Effector CD8-positive, alpha-beta T cell (primary cell): ENCODE results near the gene SEC61A2.
"Not testable (repeated sequence)": the region's sequence is repeated elsewhere in the genome, so short reads cannot be mapped to it uniquely, and the experiment has no call there.

Experiments
- DNase-seq: peaks from one replicate; lab custom pipeline; 2025; lab: John Stamatoyannopoulos, UW

The SEC61A2 gene

DNA sequence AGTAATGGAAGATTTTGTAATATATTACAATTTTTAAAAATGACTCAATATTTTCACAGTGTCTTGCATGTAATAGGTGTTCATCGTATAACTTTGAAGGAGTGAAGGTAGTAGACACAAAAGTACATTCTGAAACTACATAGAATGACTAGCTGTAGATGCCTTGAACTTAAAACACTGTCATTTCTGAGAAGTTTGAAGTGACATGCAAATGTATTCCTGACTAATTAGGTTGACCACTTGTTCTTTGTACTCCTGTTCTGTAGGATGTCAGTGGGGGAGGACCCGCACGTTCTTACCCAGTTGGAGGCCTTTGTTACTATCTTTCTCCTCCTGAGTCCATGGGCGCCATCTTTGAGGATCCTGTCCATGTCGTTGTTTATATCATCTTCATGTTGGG lies 31.2 kb downstream of the SEC61A2 start:
- DNase-seq: no peak

DNA sequence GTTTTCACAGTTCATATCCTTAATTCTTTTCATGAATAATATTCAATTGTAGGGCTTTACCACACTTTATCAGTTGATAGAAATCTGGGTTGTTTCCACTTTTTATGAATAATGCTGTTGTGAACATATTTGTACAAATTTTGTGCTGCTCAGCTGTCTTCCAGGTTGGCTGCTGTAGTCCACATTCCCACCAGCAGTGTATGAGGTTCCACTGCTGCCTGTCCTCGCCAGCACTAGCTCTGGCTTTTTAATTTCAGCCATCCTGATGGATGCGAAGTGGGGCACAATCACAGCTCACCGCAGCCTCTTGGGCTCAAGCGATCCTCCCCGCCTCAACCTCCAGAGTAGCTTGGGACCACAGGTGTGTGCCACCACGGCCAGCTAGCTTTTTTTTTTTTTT lies 33.5 kb downstream of the SEC61A2 start:
- DNase-seq: no peak

DNA sequence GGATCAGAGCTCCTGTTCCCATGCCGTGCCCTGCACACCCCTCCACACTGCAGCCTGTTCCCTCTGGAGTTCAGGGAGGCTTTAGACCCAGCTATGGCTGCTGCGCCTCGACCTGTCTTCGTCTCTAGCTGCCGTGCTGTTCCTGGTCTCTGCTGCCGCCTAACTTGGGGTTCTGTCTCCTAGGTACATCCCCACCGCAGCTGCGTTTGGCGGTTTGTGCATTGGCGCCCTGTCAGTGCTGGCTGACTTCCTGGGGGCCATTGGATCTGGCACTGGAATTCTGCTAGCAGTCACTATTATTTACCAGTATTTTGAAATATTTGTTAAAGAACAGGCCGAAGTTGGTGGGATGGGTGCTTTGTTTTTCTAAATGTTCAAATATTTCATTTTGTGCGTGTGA lies 34.6 kb downstream of the SEC61A2 start:
- DNase-seq: no peak

DNA sequence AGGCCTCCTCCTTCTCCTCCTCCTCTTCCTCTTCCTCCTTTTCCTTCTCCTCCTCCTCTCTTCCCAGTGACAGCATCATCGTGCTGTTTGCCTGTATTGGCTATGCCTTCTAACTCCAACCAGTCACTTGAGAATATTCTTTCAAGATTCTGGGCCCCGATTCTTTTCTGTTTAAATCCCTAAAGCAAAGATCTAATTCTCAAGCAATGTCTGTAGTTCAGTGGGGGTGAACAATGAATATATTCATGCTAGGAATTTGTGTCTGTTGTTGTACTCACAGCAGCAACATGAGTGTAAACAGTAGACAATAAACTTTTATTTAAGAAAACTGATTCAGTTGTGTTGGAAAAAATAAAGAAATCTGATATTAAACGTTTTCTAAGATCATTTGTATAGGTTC lies 35.6 kb downstream of the SEC61A2 start:
- DNase-seq: no peak

GRCh38 chr10:12165999-12166775 lies 36.7 kb downstream of the SEC61A2 start:
- DNase-seq: no peak

DNA sequence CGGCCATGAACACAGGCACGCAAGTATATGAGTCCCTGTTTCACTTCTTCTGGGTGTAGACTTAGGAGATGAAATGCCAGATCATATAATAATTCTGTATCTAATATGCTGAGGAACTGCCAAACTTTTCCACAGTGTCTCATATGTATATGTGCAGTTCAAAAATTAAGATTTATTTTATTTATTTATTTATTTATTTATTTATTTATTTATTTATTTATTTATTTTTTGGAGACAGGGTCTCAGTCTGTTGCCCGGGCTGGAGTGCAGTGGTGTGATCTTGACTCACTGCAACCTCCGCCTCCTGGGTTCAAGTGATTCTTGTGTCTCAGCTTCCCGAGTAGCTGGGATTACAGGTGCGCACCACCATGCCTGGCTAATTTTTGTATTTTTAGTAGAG lies 42.0 kb downstream of the SEC61A2 start:
- not testable (repeated sequence) for DNase-seq

DNA sequence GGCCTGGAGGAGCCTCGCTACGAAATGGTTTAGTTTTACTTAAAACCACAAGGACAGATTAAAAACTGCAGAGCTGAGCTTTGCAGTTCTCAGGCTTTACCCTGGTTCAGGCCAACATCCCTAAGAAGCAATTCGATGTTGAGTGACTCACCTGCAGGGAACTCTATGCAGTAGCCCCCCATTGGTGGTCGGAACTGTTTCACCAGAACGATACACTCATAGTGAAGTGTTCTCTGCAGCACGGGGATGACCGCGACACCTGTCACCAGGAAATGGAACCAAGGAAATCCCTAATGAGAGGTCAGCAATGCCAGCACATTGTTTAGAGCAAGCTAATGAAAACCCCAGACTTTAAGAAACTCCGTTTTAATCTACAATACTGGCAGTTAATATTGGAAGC lies 48.2 kb downstream of the SEC61A2 start:
- no peak for DNase-seq

DNA sequence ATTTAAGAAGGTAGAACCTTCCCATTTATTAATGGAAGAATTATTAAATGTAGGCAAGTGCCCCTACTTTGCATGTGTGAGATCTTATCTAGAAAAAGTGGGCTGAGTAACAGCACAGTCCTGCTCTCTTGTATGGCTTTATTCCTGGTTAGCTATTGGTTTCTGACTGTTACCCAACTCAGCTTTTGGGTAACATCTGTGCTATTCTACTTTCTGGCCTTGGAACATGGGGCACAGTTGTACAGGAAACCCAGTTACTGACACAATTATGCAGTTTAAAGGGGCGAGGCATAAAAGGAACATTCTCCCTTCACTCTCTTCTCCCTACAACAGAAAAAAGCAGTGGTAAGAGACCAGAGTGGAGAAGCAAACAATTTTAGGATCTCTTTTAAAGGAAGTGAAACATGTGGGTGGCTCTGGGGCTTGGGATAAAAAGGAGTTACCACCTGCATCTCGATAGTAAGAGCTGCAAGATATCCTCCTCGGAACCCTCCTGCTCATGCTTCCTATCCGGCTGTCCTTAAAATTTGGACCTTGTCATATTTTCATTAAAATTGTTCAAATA lies 50.2 kb downstream of the SEC61A2 start:
- DNase-seq: no peak

DNA sequence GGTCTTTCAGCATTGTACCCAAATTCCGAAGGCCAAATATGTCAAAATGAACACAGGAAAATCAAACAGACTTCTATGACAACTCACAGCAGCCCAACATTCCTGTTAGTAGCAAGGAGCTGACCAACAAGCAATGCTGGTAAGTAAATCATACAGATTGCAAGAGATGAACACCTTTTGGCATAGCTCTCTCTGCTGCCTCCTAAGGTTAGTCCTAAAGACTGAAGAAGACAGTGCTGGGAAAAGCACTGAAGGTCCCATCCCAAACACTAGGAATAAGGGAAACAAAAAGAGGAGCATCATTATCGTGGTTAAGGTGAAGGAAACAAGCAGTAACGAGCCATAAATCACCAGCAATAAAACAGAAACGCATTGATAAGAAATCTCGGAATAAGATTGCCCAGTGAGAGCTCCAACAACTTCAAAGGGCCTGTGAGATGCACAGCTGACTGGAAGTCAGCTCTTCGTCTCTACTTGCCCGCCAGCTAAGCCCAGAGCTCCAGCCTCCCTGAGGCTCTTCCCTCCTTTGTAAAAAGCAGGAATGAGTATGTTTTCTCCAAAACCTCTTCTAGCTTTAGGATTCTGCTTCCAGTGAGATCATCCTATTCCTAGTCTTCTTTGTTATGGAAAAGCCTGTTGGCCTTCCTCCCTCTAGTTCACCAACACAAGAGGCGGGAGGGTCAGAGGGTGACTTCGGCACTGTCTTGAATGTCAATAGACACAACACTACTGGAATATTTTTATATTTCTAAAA lies 50.9 kb downstream of the SEC61A2 start:
- DNase-seq: no peak

- DNase-seq: no peak
Measured at GRCh38 chr10:12181065-12181775, 51.7 kb downstream of the SEC61A2 start.

GRCh38 chr10:12184165-12184564 lies 54.7 kb downstream of the SEC61A2 start:
- DNase-seq: no peak

DNA sequence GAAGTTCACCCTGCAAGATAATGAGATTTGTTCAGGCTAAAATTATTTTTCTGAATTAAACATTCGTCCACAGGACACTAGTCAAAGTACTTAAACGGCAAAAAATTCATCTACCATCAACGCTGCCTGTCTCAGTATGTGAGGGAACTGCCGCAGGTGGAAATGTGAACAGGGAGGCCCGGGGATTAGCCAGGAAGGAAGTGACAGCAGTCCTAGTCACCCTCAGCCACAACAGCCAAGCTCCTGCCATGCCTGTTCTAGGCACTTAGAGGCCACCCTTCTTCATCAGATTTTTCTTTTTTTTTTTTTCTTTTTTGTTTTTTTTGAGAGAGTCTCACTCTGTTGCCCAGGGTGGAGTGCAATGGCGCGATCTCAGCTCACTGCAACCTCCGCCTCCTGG lies 56.8 kb downstream of the SEC61A2 start:
- no peak for DNase-seq

- DNase-seq: no peak
Measured at GRCh38 chr10:12187321-12187905, 57.9 kb downstream of the SEC61A2 start.

- no peak for DNase-seq
Measured at GRCh38 chr10:12188656-12189055, 59.2 kb downstream of the SEC61A2 start.

GRCh38 chr10:12189426-12189825 lies 59.9 kb downstream of the SEC61A2 start:
- DNase-seq: no peak

- no peak for DNase-seq
Measured at GRCh38 chr10:12191715-12192114, 62.2 kb downstream of the SEC61A2 start.

DNA sequence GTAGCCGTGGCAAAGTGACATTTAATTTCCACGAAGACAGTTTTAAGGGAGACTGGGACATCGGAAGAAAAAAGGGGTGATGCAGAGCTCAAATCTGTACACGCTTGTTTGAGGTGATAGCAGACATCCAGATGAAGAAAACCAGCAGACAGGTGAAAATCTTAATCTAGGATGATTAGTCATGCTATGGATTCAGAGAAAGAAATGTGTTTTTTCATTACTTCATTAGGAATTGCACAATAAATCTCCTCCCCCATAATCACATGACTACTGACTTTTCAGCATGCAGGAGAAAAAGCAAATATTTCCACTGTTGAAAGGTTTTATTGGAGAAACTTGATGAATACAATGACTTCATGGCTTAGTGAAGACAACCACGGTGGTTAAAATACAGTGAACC lies 63.7 kb downstream of the SEC61A2 start:
- DNase-seq: no peak

- no peak for DNase-seq
Measured at GRCh38 chr10:12194752-12195271, 65.3 kb downstream of the SEC61A2 start.

DNA sequence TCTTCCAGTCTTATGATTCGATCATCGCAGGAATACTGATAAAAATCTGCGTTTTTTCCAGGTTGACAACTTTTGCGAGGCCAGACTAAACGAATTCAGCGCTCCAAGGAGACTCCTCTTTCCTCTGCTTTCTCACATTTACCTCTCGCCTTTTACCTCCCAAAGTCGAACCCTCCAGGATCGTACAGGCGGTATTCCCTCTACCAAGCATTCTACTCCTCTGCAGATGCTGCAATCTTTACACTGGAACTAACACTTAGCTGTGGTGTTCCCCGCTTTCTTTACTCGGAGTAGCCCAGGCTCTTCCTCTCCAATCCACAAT lies 65.8 kb downstream of the SEC61A2 start:
- no peak for DNase-seq

- DNase-seq: peak; percentile 68
Measured at GRCh38 chr10:12195603-12196506, 66.4 kb downstream of the SEC61A2 start, which contains the start of the genes CDC123 and NUDT5. CDC123 (plus strand) TSS chr10:12196188; CDS start chr10:12196246, 58 bp downstream. NUDT5 (minus strand) TSS chr10:12195891; CDS start chr10:12186291, 9,600 bp downstream.
